Stomach (tissue), 9 donors: ENCODE measurements around the gene CERS6. TPM values are rescaled to one million over a fixed set of nuclear protein-coding genes. Genes with fewer than 3 reads are reported as not detected.
A peak's percentile ranks its signal among the peaks of the same experiment; 100 is the strongest.

Experiments
- DNase-seq, 2 donors: peaks; one replicate each; pipeline versions ENCODE4 v3.0.0 to v3.0.0-alpha.2; 2013 to 2019
- H3K27ac ChIP-seq, 5 donors: fragments of 200-600 bp in 4 of 5; sonication (generic) in 4 of 5; one replicate each; pipeline ENCODE4 v1.5.1; 2013 to 2019; ENCODE audit warnings: mild to moderate bottlenecking in 1 of 5, moderate library complexity in 1 of 5
- H3K27me3 ChIP-seq, 3 donors: fragments of 200-600 bp; sonication (generic); one replicate each; pipeline ENCODE4 v1.5.1; 2017 to 2019; ENCODE audit warnings: mixed run types in 1 of 3
- H3K36me3 ChIP-seq, 4 donors: fragments of 200-600 bp; sonication (generic); 1 replicate in 3 of 4; 2 replicates in 1 of 4; pipeline ENCODE4 v1.5.1; 2016 to 2019
- H3K4me1 ChIP-seq, 4 donors: fragments of 200-600 bp; sonication (generic); one replicate each; pipeline ENCODE4 v1.5.1; 2016 to 2019
- H3K4me3 ChIP-seq, 4 donors: fragments of 200-600 bp; sonication (generic) in 3 of 4; one replicate each; pipeline ENCODE4 v1.5.1; 2016 to 2019; ENCODE audit warnings: mild to moderate bottlenecking in 1 of 4
- H3K9me3 ChIP-seq, 4 donors: fragments of 200-600 bp; sonication (generic); one replicate each; pipeline ENCODE4 v1.5.1; 2016 to 2019
- CTCF ChIP-seq, 7 experiments: fragments of 450-650 bp in 4 of 7; fragments of 200-600 bp in 3 of 7; sonication (generic) in 3 of 7; IDR thresholded peaks; one replicate each; pipeline ENCODE4 v1.5.1; 2016 to 2019; ENCODE audit warnings: antibody characterized with exemption in 7 of 7, control low read depth in 2 of 7, mild to moderate bottlenecking in 1 of 7
- EP300 ChIP-seq: sonication (generic); formaldehyde crosslinking; IDR thresholded peaks from one replicate; pipeline ENCODE4 v1.6.1; 2017; ENCODE audit warnings: antibody characterized with exemption
- POLR2A ChIP-seq, 4 donors: fragments of 450-650 bp; IDR thresholded peaks; one replicate each; pipeline ENCODE4 v1.6.1; 2016; ENCODE audit warnings: antibody characterized with exemption in 4 of 4, control low read depth in 2 of 4, mild to moderate bottlenecking in 1 of 4, moderate library complexity in 1 of 4
- POLR2AphosphoS5 ChIP-seq, 3 donors: sonication (generic); formaldehyde crosslinking; IDR thresholded peaks; one replicate each; pipeline ENCODE4 v1.6.1; 2016; ENCODE audit warnings: antibody characterized with exemption in 3 of 3
- WGBS, 5 donors: extraction: QIAGEN DNeasy Blood & Tissue Kit in 3 of 5; methylation state at CpG; one replicate each; pipeline versions ENCODE4 v1.1.5 to v1.1.7; 2013 to 2018; 5-methylcytosine and 5-hydroxymethylcytosine counted together
- intact Hi-C: fragments of 100-400 bp; cut with DNase I; formaldehyde crosslinking; loops from one replicate; pipeline ENCODE4 v1.15.1; 2023; ENCODE audit warnings: low total_unique reads
- polyA plus RNA-seq, 3 donors: library from polyadenylated mRNA; stranded (reverse); fragments of 200-250 nt; gene quantifications; one replicate each; pipeline ENCODE4 v1.2.3, GENCODE V29; 2013
- total RNA-seq, 5 donors: library from RNA; depleted of rRNA; stranded (reverse); fragments of >200 nt; gene quantifications; one replicate each; pipeline versions ENCODE4 v1.1.0 to v1.2.3, GENCODE V29; 2014 to 2016
- donor health status: healthy with polysubstance abuse.
- donor health status: Bipolar disorder and iron deficiency.
- donor health status: healthy.

CERS6 gene
- total and polyA plus RNA-seq, 8 donors = 4.0 to 102 (median 53.2) TPM

GRCh38 chr2:168450732-168451131 is 5.3 kb upstream of the CERS6 start:
- Histone ChIP-seq H3K9me3 (no peaks in the 10 kb centered on the region), H3K27me3 (no peaks in the 10 kb centered on the region), H3K4me3 (no peak overlapping the region), H3K4me1 (peaks cover 0 to 11% (median 3%) of the 10 kb centered on the region in 4 donors), H3K27ac (no peak overlapping the region), H3K36me3 (no peaks in the 10 kb centered on the region)
- TF ChIP-seq POLR2A (IDR thresholded peaks at IDR 0.05) = no peak
- TF ChIP-seq EP300 = no peak
- TF ChIP-seq POLR2AphosphoS5 (IDR thresholded peaks at IDR 0.05) = no peak
- TF ChIP-seq CTCF (IDR thresholded peaks at IDR 0.05) = no peak
- intact Hi-C loops = no loop called here
- DNase-seq = peak in 1 of 2 donors; percentile 54
- 49 to 73% (median 65%) methylated on average over 5 of the region's 5 CpGs for WGBS, 5 donors

- no peak for TF ChIP-seq POLR2AphosphoS5 (IDR thresholded peaks at IDR 0.05)
- TF ChIP-seq CTCF (IDR thresholded peaks at IDR 0.05) = no peak
- no peak for TF ChIP-seq POLR2A (IDR thresholded peaks at IDR 0.05)
- no peak for TF ChIP-seq EP300
- no peaks in the 10 kb centered on the region for H3K9me3 ChIP-seq
- H3K27ac ChIP-seq = no peak overlapping the region
- no peaks in the 10 kb centered on the region for H3K27me3 ChIP-seq
- no peak overlapping the region for H3K4me3 ChIP-seq
- no peak for DNase-seq
- 97 to 100% (median 97%) methylated on average over 3 of the region's 3 CpGs for WGBS, 5 donors
- intact Hi-C loops = no loop called here
- no peaks in the 10 kb centered on the region for H3K36me3 ChIP-seq
- peaks cover 0 to 15% (median 5%) of the 10 kb centered on the region in 4 donors for H3K4me1 ChIP-seq
These were observed 3.3 kb upstream of the CERS6 start for GRCh38 chr2:168452781-168453180.

GRCh38 chr2:168453404-168453803 is 2.7 kb upstream of the CERS6 start:
- H3K4me3 ChIP-seq = no peak overlapping the region
- H3K27ac ChIP-seq = no peak overlapping the region
- intact Hi-C loops = no loop called here
- H3K4me1 ChIP-seq = peaks cover 4 to 19% (median 10%) of the 10 kb centered on the region in 4 donors
- no peak for DNase-seq
- TF ChIP-seq POLR2AphosphoS5 (IDR thresholded peaks at IDR 0.05) (no peak), CTCF (IDR thresholded peaks at IDR 0.05) (no peak), EP300 (no peak), POLR2A (IDR thresholded peaks at IDR 0.05) (no peak)
- no peaks in the 10 kb centered on the region for H3K27me3 ChIP-seq
- no peaks in the 10 kb centered on the region for H3K9me3 ChIP-seq
- H3K36me3 ChIP-seq = no peaks in the 10 kb centered on the region
- 76 to 90% (median 88%) methylated on average over 3 of the region's 3 CpGs for WGBS, 5 donors

- Histone ChIP-seq H3K27ac (peak overlapping the region; percentile 87 to 96 (median 90)), H3K27me3 (no peaks in the 10 kb centered on the region), H3K9me3 (no peaks in the 10 kb centered on the region), H3K36me3 (no peaks in the 10 kb centered on the region), H3K4me1 (peaks cover 10 to 32% (median 22%) of the 10 kb centered on the region in 4 donors), H3K4me3 (peak overlapping the region; percentile 76 to 95 (median 94))
- TF ChIP-seq EP300 (no peak), CTCF (IDR thresholded peaks at IDR 0.05) (no peak), POLR2A (IDR thresholded peaks at IDR 0.05) (no peak), POLR2AphosphoS5 (IDR thresholded peaks at IDR 0.05) (no peak)
- peak in 1 of 2 donors; percentile 12 for DNase-seq
- 61 to 68% (median 65%) methylated on average over 6 of the region's 6 CpGs for WGBS, 5 donors
- intact Hi-C loops = no loop called here
These were observed 1.1 kb upstream of the CERS6 start for GRCh38 chr2:168454737-168455644.
